ENCODE data around the gene GABARAPL1.

GRCh38 chr12:10170216-10170615 lies 42.5 kb upstream of the GABARAPL1 start:
- TF ChIP-seq CTCF (IDR thresholded peaks at IDR 0.05) (no peak), POLR2AphosphoS5 (IDR thresholded peaks at IDR 0.05) (no peak), POLR2A (IDR thresholded peaks at IDR 0.05) (no peak), EP300 (IDR thresholded peaks at IDR 0.05) (no peak)
